KMS-11 (cell line): ENCODE data around the gene USH2A.

Source experiments
- H2AFZ ChIP-seq: fragments of 200-600 bp; sonication (generic); 2 replicates; pipeline ENCODE4 v1.6.1; 2016; ENCODE audit warnings: antibody characterized with exemption, mixed run types, low read depth
- H3K27ac ChIP-seq: fragments of 200-600 bp; sonication (generic); 2 replicates; pipeline ENCODE4 v1.6.1; 2016; ENCODE audit warnings: mild to moderate bottlenecking, mixed run types
- H3K27me3 ChIP-seq: fragments of 200-600 bp; sonication (generic); 2 replicates; pipeline ENCODE4 v1.6.1; 2017; ENCODE audit warnings: mild to moderate bottlenecking, low read depth, mixed run types, moderate library complexity; ENCODE audit not compliant: insufficient read depth
- H3K36me3 ChIP-seq: fragments of 200-600 bp; sonication (generic); 2 replicates; pipeline ENCODE4 v1.6.1; 2017; ENCODE audit warnings: mild to moderate bottlenecking, mixed run types; ENCODE audit not compliant: insufficient read depth
- H3K4me1 ChIP-seq: fragments of 200-600 bp; sonication (generic); 2 replicates; pipeline ENCODE4 v1.6.1; 2016; ENCODE audit warnings: mild to moderate bottlenecking, low read depth, mixed run types; ENCODE audit not compliant: poor library complexity, severe bottlenecking
- H3K4me2 ChIP-seq: fragments of 200-600 bp; sonication (generic); 2 replicates; pipeline ENCODE4 v1.7.0; 2016; ENCODE audit warnings: mild to moderate bottlenecking, mixed run types
- H3K4me3 ChIP-seq: fragments of 200-600 bp; sonication (generic); IDR thresholded peaks from 2 replicates; pipeline ENCODE4 v1.6.1; 2017; ENCODE audit warnings: low read depth, low read length, mixed read lengths; ENCODE audit not compliant: insufficient read depth
- H3K79me2 ChIP-seq: fragments of 200-600 bp; sonication (generic); 2 replicates; pipeline ENCODE4 v1.6.1; 2016; ENCODE audit warnings: low read depth, mixed run types; ENCODE audit not compliant: insufficient read depth
- H3K9ac ChIP-seq: fragments of 200-600 bp; sonication (generic); 2 replicates; pipeline ENCODE4 v1.6.1; 2016; ENCODE audit warnings: mild to moderate bottlenecking, mixed run types
- H4K20me1 ChIP-seq: fragments of 200-600 bp; sonication (generic); 2 replicates; pipeline ENCODE4 v1.6.1; 2016; ENCODE audit warnings: mild to moderate bottlenecking, mixed run types; ENCODE audit not compliant: insufficient read depth
- TF ChIP-seq, protein P1 (sequence below): fragments of 200-600 bp; sonication (generic); conservative IDR thresholded peaks from 2 replicates; pipeline ENCODE4 v1.6.1; 2017; ENCODE audit warnings: low read depth, mild to moderate bottlenecking, antibody characterized with exemption, low read length, moderate library complexity, mixed read lengths

Gene USH2A

DNA sequence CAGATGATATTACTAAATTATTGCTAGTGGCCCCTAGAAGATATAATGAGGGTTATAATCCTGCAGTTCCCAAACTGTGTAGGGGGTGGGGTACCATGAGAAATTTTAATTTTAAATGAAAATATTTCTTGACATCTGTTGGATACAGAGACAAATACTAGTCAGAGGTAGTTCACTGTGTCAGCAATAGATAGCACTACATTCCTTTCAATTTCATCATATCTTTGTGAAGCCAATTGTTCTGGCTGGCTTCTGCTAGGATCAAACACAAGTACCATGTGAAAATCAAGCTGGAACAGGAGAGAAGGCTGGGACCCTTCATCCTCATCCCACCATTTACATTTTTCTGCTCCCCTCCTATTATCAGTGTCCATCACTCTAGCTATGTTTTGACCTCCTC is 208.1 kb downstream of the USH2A start:
- no peak overlapping the region for H3K27ac ChIP-seq
- H3K4me1 ChIP-seq, result no peaks in the 10 kb centered on the region
- no peaks in the 10 kb centered on the region for H3K36me3 ChIP-seq
- H3K27me3 ChIP-seq, result no peaks in the 10 kb centered on the region
- H4K20me1 ChIP-seq, result no peaks in the 10 kb centered on the region
- no peak overlapping the region for H3K4me3 ChIP-seq
- no peak overlapping the region for H3K9ac ChIP-seq
- no peak overlapping the region for H3K4me2 ChIP-seq
- H3K79me2 ChIP-seq, result no peaks in the 10 kb centered on the region
- no peak overlapping the region for H2AFZ ChIP-seq
- TF ChIP-seq, protein P1, sequence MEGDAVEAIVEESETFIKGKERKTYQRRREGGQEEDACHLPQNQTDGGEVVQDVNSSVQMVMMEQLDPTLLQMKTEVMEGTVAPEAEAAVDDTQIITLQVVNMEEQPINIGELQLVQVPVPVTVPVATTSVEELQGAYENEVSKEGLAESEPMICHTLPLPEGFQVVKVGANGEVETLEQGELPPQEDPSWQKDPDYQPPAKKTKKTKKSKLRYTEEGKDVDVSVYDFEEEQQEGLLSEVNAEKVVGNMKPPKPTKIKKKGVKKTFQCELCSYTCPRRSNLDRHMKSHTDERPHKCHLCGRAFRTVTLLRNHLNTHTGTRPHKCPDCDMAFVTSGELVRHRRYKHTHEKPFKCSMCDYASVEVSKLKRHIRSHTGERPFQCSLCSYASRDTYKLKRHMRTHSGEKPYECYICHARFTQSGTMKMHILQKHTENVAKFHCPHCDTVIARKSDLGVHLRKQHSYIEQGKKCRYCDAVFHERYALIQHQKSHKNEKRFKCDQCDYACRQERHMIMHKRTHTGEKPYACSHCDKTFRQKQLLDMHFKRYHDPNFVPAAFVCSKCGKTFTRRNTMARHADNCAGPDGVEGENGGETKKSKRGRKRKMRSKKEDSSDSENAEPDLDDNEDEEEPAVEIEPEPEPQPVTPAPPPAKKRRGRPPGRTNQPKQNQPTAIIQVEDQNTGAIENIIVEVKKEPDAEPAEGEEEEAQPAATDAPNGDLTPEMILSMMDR, result no peak

DNA sequence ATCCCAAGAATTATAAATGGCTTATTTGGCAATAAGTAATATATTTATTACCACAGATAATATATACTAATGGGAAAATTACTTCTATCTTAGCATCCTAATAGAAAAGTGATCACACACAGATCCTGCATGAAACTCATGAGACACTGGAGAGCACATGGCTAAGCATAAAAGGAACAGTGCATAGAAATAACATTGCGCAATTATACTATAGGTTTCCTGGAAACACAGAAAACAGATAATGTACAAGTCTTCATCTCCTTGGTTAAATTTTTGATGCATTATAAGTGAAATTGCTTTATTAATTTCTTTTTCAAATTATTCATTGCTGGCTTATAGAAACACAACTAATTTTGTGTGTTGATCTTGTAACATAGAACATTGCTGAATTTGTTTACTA is 210.4 kb downstream of the USH2A start:
- Histone ChIP-seq H3K4me1 (no peaks in the 10 kb centered on the region), H3K9ac (no peak overlapping the region), H2AFZ (no peak overlapping the region), H4K20me1 (no peaks in the 10 kb centered on the region), H3K79me2 (no peaks in the 10 kb centered on the region), H3K27me3 (no peaks in the 10 kb centered on the region), H3K27ac (no peak overlapping the region), H3K36me3 (no peaks in the 10 kb centered on the region), H3K4me2 (no peak overlapping the region), H3K4me3 (no peak overlapping the region)
- TF ChIP-seq, protein P1, result no peak

DNA sequence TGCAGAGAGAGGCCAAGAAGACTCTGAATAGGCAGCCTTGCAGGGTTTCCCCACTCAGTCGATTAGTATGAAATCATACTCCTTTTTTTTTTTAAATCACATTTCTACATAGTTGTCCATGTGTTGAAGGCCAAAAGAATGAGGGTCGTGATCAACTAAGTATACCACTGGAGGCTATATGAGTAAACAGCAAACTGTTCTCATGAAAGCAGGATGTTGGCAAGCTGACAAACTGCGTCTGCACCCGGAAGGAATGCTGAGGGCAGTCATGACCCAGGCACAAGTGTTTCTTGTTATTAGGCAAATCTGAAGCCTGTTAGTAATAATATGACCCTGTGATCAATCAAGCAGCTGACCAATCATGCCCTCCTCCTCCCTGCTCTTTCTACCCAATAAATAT is 213.2 kb downstream of the USH2A start:
- no peak overlapping the region for H3K4me3 ChIP-seq
- H3K4me1 ChIP-seq, result no peaks in the 10 kb centered on the region
- no peaks in the 10 kb centered on the region for H3K79me2 ChIP-seq
- no peaks in the 10 kb centered on the region for H3K27me3 ChIP-seq
- H2AFZ ChIP-seq, result no peak overlapping the region
- H3K27ac ChIP-seq, result no peak overlapping the region
- no peaks in the 10 kb centered on the region for H3K36me3 ChIP-seq
- H3K4me2 ChIP-seq, result no peak overlapping the region
- no peaks in the 10 kb centered on the region for H4K20me1 ChIP-seq
- TF ChIP-seq, protein P1, result no peak
- no peak overlapping the region for H3K9ac ChIP-seq

DNA sequence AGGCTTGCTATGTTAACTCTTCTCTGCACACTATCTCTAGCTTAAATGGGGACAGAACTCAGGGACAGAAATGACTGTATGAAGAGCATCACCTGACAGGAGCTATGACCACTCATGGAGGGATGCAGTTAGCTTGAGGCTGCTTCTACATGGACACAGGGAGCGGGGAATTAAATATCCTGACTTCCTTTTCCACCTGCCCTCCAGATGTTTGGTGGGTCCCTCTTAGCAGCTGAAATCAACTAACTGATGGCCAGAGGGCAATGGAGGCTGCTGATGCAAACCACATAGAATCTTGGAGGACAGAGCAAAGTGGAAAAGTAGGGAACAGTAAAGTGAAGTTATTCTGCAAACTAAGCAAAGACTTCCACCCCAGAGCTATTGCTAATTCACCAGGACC is 214.1 kb downstream of the USH2A start:
- Histone ChIP-seq H3K4me2 (no peak overlapping the region), H3K36me3 (no peaks in the 10 kb centered on the region), H3K79me2 (no peaks in the 10 kb centered on the region), H3K4me1 (no peaks in the 10 kb centered on the region), H3K4me3 (no peak overlapping the region), H2AFZ (no peak overlapping the region), H3K9ac (no peak overlapping the region), H3K27ac (no peak overlapping the region), H3K27me3 (no peaks in the 10 kb centered on the region), H4K20me1 (no peaks in the 10 kb centered on the region)
- TF ChIP-seq, protein P1, result no peak

DNA sequence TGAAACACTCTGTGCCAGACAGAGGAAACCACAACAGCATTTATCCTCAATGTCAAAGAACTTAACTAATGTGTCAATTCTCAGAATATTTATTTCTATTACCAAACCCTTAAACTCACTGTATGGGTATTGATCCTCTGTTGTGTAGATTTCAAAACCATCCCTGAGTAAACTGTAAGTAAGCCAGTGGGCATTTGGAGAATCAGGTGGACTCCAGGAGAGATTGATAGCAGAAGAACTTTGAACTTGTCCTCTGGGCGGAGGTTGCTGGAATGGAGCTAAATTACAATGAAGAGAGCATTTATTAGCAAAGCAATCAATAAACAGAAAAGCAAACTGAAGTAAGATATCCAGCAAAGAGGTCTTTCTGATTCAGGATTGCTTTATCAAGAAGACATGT is 216.1 kb downstream of the USH2A start:
- no peaks in the 10 kb centered on the region for H3K4me1 ChIP-seq
- no peaks in the 10 kb centered on the region for H3K27me3 ChIP-seq
- no peak overlapping the region for H3K4me3 ChIP-seq
- H3K9ac ChIP-seq, result no peak overlapping the region
- H2AFZ ChIP-seq, result no peak overlapping the region
- H3K36me3 ChIP-seq, result no peaks in the 10 kb centered on the region
- no peak overlapping the region for H3K4me2 ChIP-seq
- H4K20me1 ChIP-seq, result no peaks in the 10 kb centered on the region
- H3K27ac ChIP-seq, result no peak overlapping the region
- H3K79me2 ChIP-seq, result no peaks in the 10 kb centered on the region
- TF ChIP-seq, protein P1, result no peak
